ENCODE measurements around the gene PRIMA1. TPM values are rescaled to one million over a fixed set of nuclear protein-coding genes. Genes with fewer than 3 reads are reported as not detected.

PRIMA1 gene
- total RNA-seq, 2 donors from 2014 or later, result 10.0 to 20.8 TPM

DNA sequence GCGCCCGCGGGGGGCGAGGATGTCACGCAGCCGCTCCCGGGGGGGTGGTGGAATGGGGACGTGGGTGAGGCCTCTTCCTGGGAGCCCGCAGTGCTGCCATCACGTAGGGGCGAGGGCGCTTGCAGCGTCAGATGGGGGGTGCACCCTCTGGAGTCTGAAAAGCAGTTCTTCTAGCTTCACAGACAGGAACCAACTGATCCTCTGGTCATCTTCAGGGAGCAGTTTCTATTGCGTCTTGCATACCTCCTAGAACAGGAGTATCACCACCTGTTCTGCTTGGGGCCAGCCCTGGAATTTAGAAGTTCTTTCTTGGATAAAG is 36.9 kb upstream of the PRIMA1 start:
- H3K27me3 Mint-ChIP-seq (ENCODE audit: insufficient read depth), result no peaks in the 10 kb centered on the region
- H3K9me3 Mint-ChIP-seq, result peaks cover 6% of the 10 kb centered on the region
- H3K4me3 Mint-ChIP-seq, result no peak overlapping the region
- Histone ChIP-seq H3K9me3 (ENCODE audit: control insufficient read depth, low read length) (no peaks in the 10 kb centered on the region), H3K4me3 (ENCODE audit: low read length) (no peak overlapping the region), H3K9ac (ENCODE audit: extremely low read depth, low read length, poor library complexity, severe bottlenecking) (no peak overlapping the region), H3K27me3 (ENCODE audit: control insufficient read depth, insufficient read depth, low read length, poor library complexity, severe bottlenecking) (no peaks in the 10 kb centered on the region), H3K27ac (ENCODE audit: low read depth, low read length) (no peak overlapping the region), H3K36me3 (ENCODE audit: control insufficient read depth, insufficient read depth, low read length) (no peaks in the 10 kb centered on the region), H3K4me1 (ENCODE audit: control insufficient read depth, insufficient read depth, low read length) (no peaks in the 10 kb centered on the region)
- no peaks in the 10 kb centered on the region for H3K36me3 Mint-ChIP-seq (ENCODE audit: low read depth)
- TF ChIP-seq CTCF (conservative IDR thresholded peaks at IDR 0.05), result peak; percentile 16
- no peaks in the 10 kb centered on the region for H3K4me1 Mint-ChIP-seq
- DNase-seq, result no peak
- 80 to 85% methylated on average over 2 to 14 of the region's 14 CpGs for WGBS, 2 experiments (ENCODE audit: insufficient coverage in 1 of 2, insufficient read length in 1 of 2)
- H3K27ac Mint-ChIP-seq, result no peak overlapping the region

GRCh38 chr14:93824518-93825234 is 36.4 kb upstream of the PRIMA1 start:
- Mint-ChIP-seq H3K27ac (no peak overlapping the region), H3K9me3 (peaks cover 6% of the 10 kb centered on the region), H3K27me3 (ENCODE audit: insufficient read depth) (no peaks in the 10 kb centered on the region), H3K4me3 (no peak overlapping the region), H3K36me3 (ENCODE audit: low read depth) (no peaks in the 10 kb centered on the region), H3K4me1 (no peaks in the 10 kb centered on the region)
- no peak overlapping the region for H3K27ac ChIP-seq (ENCODE audit: low read depth, low read length)
- peak; percentile 62 for TF ChIP-seq CTCF (conservative IDR thresholded peaks at IDR 0.05)
- H3K4me3 ChIP-seq (ENCODE audit: low read length), result no peak overlapping the region
- H3K36me3 ChIP-seq (ENCODE audit: control insufficient read depth, insufficient read depth, low read length), result no peaks in the 10 kb centered on the region
- H3K27me3 ChIP-seq (ENCODE audit: control insufficient read depth, insufficient read depth, low read length, poor library complexity, severe bottlenecking), result no peaks in the 10 kb centered on the region
- 92 to 100% methylated on average over 19 to 33 of the region's 33 CpGs for WGBS, 2 experiments (ENCODE audit: insufficient coverage in 1 of 2, insufficient read length in 1 of 2)
- no peaks in the 10 kb centered on the region for H3K4me1 ChIP-seq (ENCODE audit: control insufficient read depth, insufficient read depth, low read length)
- DNase-seq, result no peak
- H3K9ac ChIP-seq (ENCODE audit: extremely low read depth, low read length, poor library complexity, severe bottlenecking), result no peak overlapping the region
- no peaks in the 10 kb centered on the region for H3K9me3 ChIP-seq (ENCODE audit: control insufficient read depth, low read length)

- H3K27me3 Mint-ChIP-seq (ENCODE audit: insufficient read depth), result no peaks in the 10 kb centered on the region
- no peak overlapping the region for H3K4me3 ChIP-seq (ENCODE audit: low read length)
- no peaks in the 10 kb centered on the region for H3K36me3 Mint-ChIP-seq (ENCODE audit: low read depth)
- H3K4me1 Mint-ChIP-seq, result no peaks in the 10 kb centered on the region
- no peak overlapping the region for H3K9ac ChIP-seq (ENCODE audit: extremely low read depth, low read length, poor library complexity, severe bottlenecking)
- no peak for TF ChIP-seq CTCF (conservative IDR thresholded peaks at IDR 0.05)
- 82 to 84% methylated on average over 7 to 9 of the region's 9 CpGs for WGBS, 2 experiments (ENCODE audit: insufficient coverage in 1 of 2, insufficient read length in 1 of 2)
- H3K27ac ChIP-seq (ENCODE audit: low read depth, low read length), result no peak overlapping the region
- no peak overlapping the region for H3K27ac Mint-ChIP-seq
- H3K9me3 ChIP-seq (ENCODE audit: control insufficient read depth, low read length), result no peaks in the 10 kb centered on the region
- H3K27me3 ChIP-seq (ENCODE audit: control insufficient read depth, insufficient read depth, low read length, poor library complexity, severe bottlenecking), result no peaks in the 10 kb centered on the region
- peaks cover 6% of the 10 kb centered on the region for H3K9me3 Mint-ChIP-seq
- DNase-seq, result no peak
- no peak overlapping the region for H3K4me3 Mint-ChIP-seq
- H3K36me3 ChIP-seq (ENCODE audit: control insufficient read depth, insufficient read depth, low read length), result no peaks in the 10 kb centered on the region
- no peaks in the 10 kb centered on the region for H3K4me1 ChIP-seq (ENCODE audit: control insufficient read depth, insufficient read depth, low read length)
Measured at GRCh38 chr14:93824076-93824475, 35.8 kb upstream of the PRIMA1 start.

All from endodermal cell (in vitro differentiated cells).